SU-DHL-6 (cell line): Measurements from ENCODE around the gene SERTAD3.

Experiments
- H2AFZ ChIP-seq: fragments of 200-600 bp; sonication (generic); 2 replicates; pipeline ENCODE4 v1.6.1; 2014; ENCODE audit warnings: low read depth, mild to moderate bottlenecking, moderate library complexity, mixed read lengths, antibody characterized with exemption, low read length; ENCODE audit not compliant: severe bottlenecking
- H3F3A ChIP-seq: fragments of 200-600 bp; shearing (Covaris generic); 2 replicates; pipeline ENCODE4 v1.6.0; 2016; ENCODE audit warnings: antibody characterized with exemption, mild to moderate bottlenecking; ENCODE audit not compliant: insufficient read depth
- H3K27ac ChIP-seq: fragments of 200-600 bp; sonication (generic); 2 replicates; pipeline ENCODE4 v1.5.1; 2016; ENCODE audit warnings: low read depth, mild to moderate bottlenecking, low read length, moderate library complexity, mixed read lengths
- H3K27me3 ChIP-seq: fragments of 200-600 bp; sonication (generic), shearing (Covaris generic); 2 replicates; pipeline ENCODE4 v1.6.0; 2014; ENCODE audit warnings: mild to moderate bottlenecking, low read length
- H3K36me3 ChIP-seq: fragments of 200-600 bp; sonication (generic); 2 replicates; pipeline ENCODE4 v1.6.1; 2014; ENCODE audit warnings: mild to moderate bottlenecking, low read length, mixed read lengths
- H3K4me2 ChIP-seq: fragments of 300-600, 200-600 bp; shearing (Covaris generic), sonication (generic); 2 replicates; pipeline ENCODE4 v1.6.0; 2014; ENCODE audit warnings: low read length, low read depth, mild to moderate bottlenecking; ENCODE audit not compliant: poor library complexity, severe bottlenecking
- H3K4me3 ChIP-seq: fragments of 200-600 bp; sonication (generic); 2 replicates; pipeline ENCODE4 v1.5.1; 2014; ENCODE audit warnings: antibody characterized with exemption, low read length, mild to moderate bottlenecking, mixed read lengths; ENCODE audit not compliant: insufficient read depth, poor library complexity, severe bottlenecking
- H3K79me2 ChIP-seq: fragments of 200-600 bp; sonication (generic); 2 replicates; pipeline ENCODE4 v1.6.1; 2014; ENCODE audit warnings: mild to moderate bottlenecking, low read length, moderate library complexity; ENCODE audit not compliant: insufficient read depth
- H3K9ac ChIP-seq: fragments of 200-600 bp; sonication (generic); 2 replicates; pipeline ENCODE4 v1.7.0; 2014; ENCODE audit warnings: mild to moderate bottlenecking, low read length
- H3K9me2 ChIP-seq: fragments of 200-600 bp; sonication (generic); replicated peaks from 2 replicates; pipeline ENCODE4 v1.6.1; 2014; ENCODE audit warnings: low read length; ENCODE audit not compliant: insufficient read depth
- H3K9me3 ChIP-seq: fragments of 200-600 bp; sonication (generic); 2 replicates; pipeline ENCODE4 v1.6.1; 2014; ENCODE audit warnings: low read length, mixed read lengths; ENCODE audit not compliant: insufficient read depth
- H4K20me1 ChIP-seq: fragments of 200-600 bp; sonication (generic); 2 replicates; pipeline ENCODE4 v1.6.1; 2014; ENCODE audit warnings: low read depth, mild to moderate bottlenecking, antibody characterized with exemption, low read length, moderate library complexity, mixed read lengths
- EZH2phosphoT487 ChIP-seq: fragments of 200-600 bp; sonication (generic), shearing (Covaris generic); conservative IDR thresholded peaks from 2 replicates; pipeline ENCODE4 v1.6.1; 2018; ENCODE audit warnings: mild to moderate bottlenecking, antibody characterized with exemption, low read length, moderate library complexity, mixed read lengths
- TF ChIP-seq, protein P1 (sequence below): fragments of 200-600 bp; sonication (generic); IDR thresholded peaks from one replicate; pipeline ENCODE4 v1.5.1; 2017; ENCODE audit warnings: antibody characterized with exemption, mild to moderate bottlenecking, low read length, moderate library complexity; ENCODE audit not compliant: insufficient read depth, poor library complexity, severe bottlenecking

The SERTAD3 gene

DNA sequence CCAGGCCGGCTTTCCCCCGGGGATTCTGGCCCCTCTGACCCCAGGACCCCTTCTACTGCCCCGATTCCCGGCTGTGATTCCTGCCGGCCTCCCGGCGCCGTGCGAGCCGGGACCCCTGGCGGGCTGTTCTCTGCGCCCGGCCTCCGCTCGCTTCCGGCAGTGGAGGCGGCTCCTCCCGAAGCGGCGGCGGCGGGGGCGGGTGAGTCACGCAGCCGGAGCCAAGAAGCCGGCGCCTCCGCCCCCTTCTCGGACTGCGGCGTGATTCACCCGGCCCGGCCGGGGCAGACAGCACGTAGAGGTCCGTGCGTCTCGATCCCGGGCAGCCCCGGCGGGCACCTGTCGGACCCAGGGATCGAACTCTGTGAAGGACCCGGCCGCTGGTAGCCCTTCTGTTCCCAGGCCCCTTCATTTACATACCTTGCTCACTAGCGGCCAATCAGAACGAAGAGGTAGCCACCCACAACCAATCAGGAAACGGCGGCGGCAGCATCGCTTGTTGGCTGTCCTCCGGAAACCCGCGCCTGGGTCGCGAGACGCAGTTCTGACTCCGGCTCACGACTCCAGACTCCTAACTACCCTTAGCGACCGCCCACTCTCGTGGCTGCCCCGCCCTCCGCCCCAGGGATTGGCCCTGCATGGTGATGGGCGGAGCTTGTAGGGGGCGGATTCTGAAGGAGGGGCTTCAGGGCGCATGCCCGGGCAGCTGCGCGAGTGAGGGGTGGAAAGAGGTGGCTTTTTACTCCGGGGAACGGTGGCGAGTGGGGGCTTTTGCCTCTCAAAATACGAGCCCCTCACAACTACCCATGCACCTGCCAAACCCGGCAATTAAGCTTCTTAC is 18.5 kb downstream of the SERTAD3 start, which contains the start of gene SERTAD1:
Gene SERTAD1, minus strand, starts transcription at position 543 of the 838 bp plus-strand sequence. CDS start 2,446 bp downstream, outside the sequence.
- Histone ChIP-seq H3K9ac (peak within 1 kb of the TSS; percentile 83), H3K9me2 (no peaks in the 10 kb centered on the region), H3K27me3 (no peaks in the 10 kb centered on the region), H3K4me2 (peak within 1 kb of the TSS; percentile 93), H2AFZ (peak within 1 kb of the TSS; percentile 88), H3K79me2 (no peaks in the 10 kb centered on the region), H3K36me3 (no peaks in the 10 kb centered on the region), H3K27ac (peak within 1 kb of the TSS; percentile 75), H3F3A (peaks cover 8% of the 10 kb centered on the region; the same call in 1 of the 2 replicates), H4K20me1 (no peaks in the 10 kb centered on the region), H3K9me3 (no peaks in the 10 kb centered on the region), H3K4me3 (peak within 1 kb of the TSS; percentile 85)
- no peak for TF ChIP-seq EZH2phosphoT487
- TF ChIP-seq, protein P1, sequence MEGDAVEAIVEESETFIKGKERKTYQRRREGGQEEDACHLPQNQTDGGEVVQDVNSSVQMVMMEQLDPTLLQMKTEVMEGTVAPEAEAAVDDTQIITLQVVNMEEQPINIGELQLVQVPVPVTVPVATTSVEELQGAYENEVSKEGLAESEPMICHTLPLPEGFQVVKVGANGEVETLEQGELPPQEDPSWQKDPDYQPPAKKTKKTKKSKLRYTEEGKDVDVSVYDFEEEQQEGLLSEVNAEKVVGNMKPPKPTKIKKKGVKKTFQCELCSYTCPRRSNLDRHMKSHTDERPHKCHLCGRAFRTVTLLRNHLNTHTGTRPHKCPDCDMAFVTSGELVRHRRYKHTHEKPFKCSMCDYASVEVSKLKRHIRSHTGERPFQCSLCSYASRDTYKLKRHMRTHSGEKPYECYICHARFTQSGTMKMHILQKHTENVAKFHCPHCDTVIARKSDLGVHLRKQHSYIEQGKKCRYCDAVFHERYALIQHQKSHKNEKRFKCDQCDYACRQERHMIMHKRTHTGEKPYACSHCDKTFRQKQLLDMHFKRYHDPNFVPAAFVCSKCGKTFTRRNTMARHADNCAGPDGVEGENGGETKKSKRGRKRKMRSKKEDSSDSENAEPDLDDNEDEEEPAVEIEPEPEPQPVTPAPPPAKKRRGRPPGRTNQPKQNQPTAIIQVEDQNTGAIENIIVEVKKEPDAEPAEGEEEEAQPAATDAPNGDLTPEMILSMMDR, result peak; percentile 94

DNA sequence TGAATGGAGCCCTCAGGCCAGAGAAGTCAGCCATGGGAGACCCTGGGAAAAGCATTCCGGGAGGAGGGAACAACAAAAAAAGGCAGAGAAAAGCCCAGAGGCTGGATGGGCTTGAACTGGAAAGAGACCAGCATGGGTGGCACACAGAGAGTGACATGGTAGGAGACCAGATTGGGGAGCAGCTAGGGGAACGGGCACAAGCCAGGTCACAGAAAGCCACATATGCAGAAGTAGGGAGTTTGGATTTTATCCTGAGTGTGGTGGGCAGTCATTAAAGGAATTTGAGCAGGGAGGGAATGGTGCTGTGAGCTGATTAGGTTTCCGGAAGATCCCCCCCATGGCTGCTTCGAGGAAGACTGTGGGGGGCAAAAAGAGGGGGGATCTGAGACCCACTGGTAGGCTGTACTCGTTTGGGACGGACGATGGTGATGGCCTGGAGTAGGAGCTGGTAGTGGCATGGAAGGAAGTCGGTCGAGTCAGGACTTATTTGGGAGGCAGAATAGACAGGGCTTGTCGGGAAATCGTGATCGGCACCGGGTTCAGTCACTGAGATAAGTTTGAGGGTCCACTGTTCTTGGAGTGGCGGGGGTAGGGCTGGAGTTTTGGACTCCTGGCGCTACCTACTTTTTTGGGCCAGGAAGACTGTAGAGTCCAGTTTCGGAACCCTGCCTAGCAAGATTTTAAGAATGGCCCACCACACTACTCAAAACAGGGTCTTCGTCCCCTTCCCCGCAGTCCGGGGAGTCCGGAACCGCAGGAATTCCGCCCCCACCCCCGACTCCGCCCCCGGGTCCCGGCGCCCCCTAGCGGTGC is 19.3 kb downstream of the SERTAD3 start:
- H3K27ac ChIP-seq, result peak overlapping the region; percentile 75
- no peaks in the 10 kb centered on the region for H3K27me3 ChIP-seq
- peak overlapping the region; percentile 73 for H3K4me2 ChIP-seq
- no peaks in the 10 kb centered on the region for H3K9me2 ChIP-seq
- no peaks in the 10 kb centered on the region for H3K9me3 ChIP-seq
- H3K9ac ChIP-seq, result peak overlapping the region; percentile 83
- H3K4me3 ChIP-seq, result peak overlapping the region; percentile 85
- H3K79me2 ChIP-seq, result no peaks in the 10 kb centered on the region
- peak overlapping the region; percentile 88 for H2AFZ ChIP-seq
- H4K20me1 ChIP-seq, result no peaks in the 10 kb centered on the region
- H3K36me3 ChIP-seq, result no peaks in the 10 kb centered on the region
- no peak for TF ChIP-seq EZH2phosphoT487
- TF ChIP-seq, protein P1, result no peak
- peaks cover 8% of the 10 kb centered on the region; the same call in 1 of the 2 replicates for H3F3A ChIP-seq

DNA sequence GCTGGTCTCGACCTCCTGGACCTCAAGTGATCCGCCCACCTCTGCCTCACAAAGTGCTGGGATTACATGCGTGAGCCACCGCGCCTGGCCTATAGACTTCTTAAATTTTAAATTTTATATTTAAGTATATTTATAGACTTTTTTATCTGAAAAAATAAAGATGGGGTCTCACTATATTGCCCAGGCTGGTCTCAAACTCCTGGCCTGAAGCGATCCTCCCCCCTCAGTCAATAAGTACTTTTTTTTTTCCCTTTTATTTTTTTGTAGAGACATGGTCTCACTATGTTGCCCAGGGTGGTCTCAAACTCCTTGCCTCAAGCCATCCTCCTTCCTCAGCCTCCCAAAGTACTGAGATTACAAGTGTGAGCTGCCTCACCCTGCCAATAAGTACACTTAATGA is 20.2 kb downstream of the SERTAD3 start:
- H3K4me2 ChIP-seq, result peak overlapping the region; percentile 73
- TF ChIP-seq, protein P1, result no peak
- TF ChIP-seq EZH2phosphoT487, result no peak
- H3K27ac ChIP-seq, result no peak overlapping the region
- H3K9me3 ChIP-seq, result no peaks in the 10 kb centered on the region
- no peak overlapping the region for H3K4me3 ChIP-seq
- no peaks in the 10 kb centered on the region for H4K20me1 ChIP-seq
- no peak overlapping the region for H2AFZ ChIP-seq
- H3K36me3 ChIP-seq, result no peaks in the 10 kb centered on the region
- no peaks in the 10 kb centered on the region for H3K79me2 ChIP-seq
- no peak overlapping the region for H3K9ac ChIP-seq
- H3F3A ChIP-seq, result peaks cover 8% of the 10 kb centered on the region; the same call in 1 of the 2 replicates
- no peaks in the 10 kb centered on the region for H3K27me3 ChIP-seq
- H3K9me2 ChIP-seq, result no peaks in the 10 kb centered on the region
